Measurements from ENCODE around the gene RRBP1.

DNA sequence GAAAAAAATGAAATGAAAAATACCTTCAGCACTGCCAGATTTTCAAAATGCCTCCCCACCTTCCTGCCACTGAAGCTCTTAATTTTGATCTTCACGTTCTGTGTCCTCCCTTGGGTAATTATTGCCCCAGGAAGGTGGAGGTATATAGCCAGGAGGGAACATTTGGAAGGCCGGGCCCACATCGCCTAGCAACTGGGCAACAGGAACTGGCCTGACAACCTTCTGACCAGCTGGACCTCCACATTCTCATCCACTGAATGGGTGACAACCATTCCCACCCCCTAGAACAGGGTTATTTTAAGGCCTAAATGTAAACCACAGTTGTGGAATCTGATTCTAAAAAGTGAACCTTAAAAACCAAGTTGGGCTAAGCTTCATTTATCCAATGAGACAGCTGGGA lies 3.2 kb downstream of the RRBP1 start:
- TF ChIP-seq, protein P1, sequence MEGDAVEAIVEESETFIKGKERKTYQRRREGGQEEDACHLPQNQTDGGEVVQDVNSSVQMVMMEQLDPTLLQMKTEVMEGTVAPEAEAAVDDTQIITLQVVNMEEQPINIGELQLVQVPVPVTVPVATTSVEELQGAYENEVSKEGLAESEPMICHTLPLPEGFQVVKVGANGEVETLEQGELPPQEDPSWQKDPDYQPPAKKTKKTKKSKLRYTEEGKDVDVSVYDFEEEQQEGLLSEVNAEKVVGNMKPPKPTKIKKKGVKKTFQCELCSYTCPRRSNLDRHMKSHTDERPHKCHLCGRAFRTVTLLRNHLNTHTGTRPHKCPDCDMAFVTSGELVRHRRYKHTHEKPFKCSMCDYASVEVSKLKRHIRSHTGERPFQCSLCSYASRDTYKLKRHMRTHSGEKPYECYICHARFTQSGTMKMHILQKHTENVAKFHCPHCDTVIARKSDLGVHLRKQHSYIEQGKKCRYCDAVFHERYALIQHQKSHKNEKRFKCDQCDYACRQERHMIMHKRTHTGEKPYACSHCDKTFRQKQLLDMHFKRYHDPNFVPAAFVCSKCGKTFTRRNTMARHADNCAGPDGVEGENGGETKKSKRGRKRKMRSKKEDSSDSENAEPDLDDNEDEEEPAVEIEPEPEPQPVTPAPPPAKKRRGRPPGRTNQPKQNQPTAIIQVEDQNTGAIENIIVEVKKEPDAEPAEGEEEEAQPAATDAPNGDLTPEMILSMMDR (IDR thresholded peaks at IDR 0.05; ENCODE audit: low read depth, low read length, missing input control): no peak
- TF ChIP-seq, protein P2, sequence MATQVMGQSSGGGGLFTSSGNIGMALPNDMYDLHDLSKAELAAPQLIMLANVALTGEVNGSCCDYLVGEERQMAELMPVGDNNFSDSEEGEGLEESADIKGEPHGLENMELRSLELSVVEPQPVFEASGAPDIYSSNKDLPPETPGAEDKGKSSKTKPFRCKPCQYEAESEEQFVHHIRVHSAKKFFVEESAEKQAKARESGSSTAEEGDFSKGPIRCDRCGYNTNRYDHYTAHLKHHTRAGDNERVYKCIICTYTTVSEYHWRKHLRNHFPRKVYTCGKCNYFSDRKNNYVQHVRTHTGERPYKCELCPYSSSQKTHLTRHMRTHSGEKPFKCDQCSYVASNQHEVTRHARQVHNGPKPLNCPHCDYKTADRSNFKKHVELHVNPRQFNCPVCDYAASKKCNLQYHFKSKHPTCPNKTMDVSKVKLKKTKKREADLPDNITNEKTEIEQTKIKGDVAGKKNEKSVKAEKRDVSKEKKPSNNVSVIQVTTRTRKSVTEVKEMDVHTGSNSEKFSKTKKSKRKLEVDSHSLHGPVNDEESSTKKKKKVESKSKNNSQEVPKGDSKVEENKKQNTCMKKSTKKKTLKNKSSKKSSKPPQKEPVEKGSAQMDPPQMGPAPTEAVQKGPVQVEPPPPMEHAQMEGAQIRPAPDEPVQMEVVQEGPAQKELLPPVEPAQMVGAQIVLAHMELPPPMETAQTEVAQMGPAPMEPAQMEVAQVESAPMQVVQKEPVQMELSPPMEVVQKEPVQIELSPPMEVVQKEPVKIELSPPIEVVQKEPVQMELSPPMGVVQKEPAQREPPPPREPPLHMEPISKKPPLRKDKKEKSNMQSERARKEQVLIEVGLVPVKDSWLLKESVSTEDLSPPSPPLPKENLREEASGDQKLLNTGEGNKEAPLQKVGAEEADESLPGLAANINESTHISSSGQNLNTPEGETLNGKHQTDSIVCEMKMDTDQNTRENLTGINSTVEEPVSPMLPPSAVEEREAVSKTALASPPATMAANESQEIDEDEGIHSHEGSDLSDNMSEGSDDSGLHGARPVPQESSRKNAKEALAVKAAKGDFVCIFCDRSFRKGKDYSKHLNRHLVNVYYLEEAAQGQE (IDR thresholded peaks at IDR 0.05): no peak
- TF ChIP-seq TAF1 (conservative IDR thresholded peaks at IDR 0.05) (no peak), JUND (IDR thresholded peaks at IDR 0.05) (no peak), YY1 (IDR thresholded peaks at IDR 0.05) (no peak), SP1 (IDR thresholded peaks at IDR 0.05) (no peak)
- TF ChIP-seq, protein P3, sequence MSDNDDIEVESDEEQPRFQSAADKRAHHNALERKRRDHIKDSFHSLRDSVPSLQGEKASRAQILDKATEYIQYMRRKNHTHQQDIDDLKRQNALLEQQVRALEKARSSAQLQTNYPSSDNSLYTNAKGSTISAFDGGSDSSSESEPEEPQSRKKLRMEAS (IDR thresholded peaks at IDR 0.05): no peak
